Heart right ventricle (tissue), 16 donors: ENCODE results near the gene MAP3K21. TPM values are rescaled to one million over a fixed set of nuclear protein-coding genes. Genes with fewer than 3 reads are reported as not detected.

Experiments used
- ATAC-seq, 8 donors: fragments of 200-7000 bp; cut with Tn5 transposase; one replicate each; pipeline ENCODE4 v1.9.1; 2020; ENCODE audit warnings: mild to moderate bottlenecking in 8 of 8, moderate library complexity in 8 of 8, moderate number of reproducible peaks in 1 of 8
- DNase-seq, 2 donors: peaks; one replicate each; pipeline ENCODE4 v3.0.0-alpha.2; 2020
- H3K27ac ChIP-seq, 10 donors: fragments of 200-600 bp; sonication (generic) in 2 of 10; one replicate each; pipeline versions ENCODE4 v1.5.0 to v1.8.0; 2020 to 2022; ENCODE audit warnings: mild to moderate bottlenecking in 3 of 10
- H3K27me3 ChIP-seq, 7 donors: fragments of 200-600 bp; one replicate each; pipeline ENCODE4 v1.8.0; 2021 to 2022; ENCODE audit warnings: mild to moderate bottlenecking in 2 of 7
- H3K36me3 ChIP-seq, 9 donors: fragments of 200-600 bp; sonication (generic) in 1 of 9; one replicate each; pipeline versions ENCODE4 v1.5.0 to v1.8.0; 2020 to 2022; ENCODE audit warnings: mild to moderate bottlenecking in 2 of 9
- H3K4me1 ChIP-seq, 9 donors: fragments of 200-600 bp; sonication (generic) in 1 of 9; one replicate each; pipeline versions ENCODE4 v1.5.0 to v1.8.0; 2020 to 2022; ENCODE audit warnings: mild to moderate bottlenecking in 4 of 9
- H3K4me3 ChIP-seq, 10 donors: fragments of 200-600 bp; sonication (generic) in 2 of 10; one replicate each; pipeline versions ENCODE4 v1.5.0 to v1.8.0; 2020 to 2022; ENCODE audit warnings: mild to moderate bottlenecking in 7 of 10, moderate library complexity in 2 of 10
- H3K9me3 ChIP-seq, 11 donors: fragments of 200-600 bp in 10 of 11; sonication (generic) in 2 of 11; one replicate each; pipeline versions ENCODE4 v1.5.0 to v1.8.0; 2013 to 2022; ENCODE audit warnings: mild to moderate bottlenecking in 2 of 11, control low read depth in 1 of 11, moderate library complexity in 1 of 11
- CTCF ChIP-seq, 9 donors: fragments of 200-600 bp; sonication (generic) in 2 of 9; IDR thresholded peaks; one replicate each; pipeline versions ENCODE4 v1.5.0 to v1.8.0; 2021 to 2022; ENCODE audit warnings: antibody characterized with exemption in 9 of 9, mild to moderate bottlenecking in 5 of 9, moderate library complexity in 1 of 9
- WGBS, 2 donors: extraction: QIAGEN DNeasy Blood & Tissue Kit; methylation state at CpG; one replicate each; pipeline ENCODE4 v1.1.7; 2013; ENCODE audit warnings: inconsistent platforms in 1 of 2; 5-methylcytosine and 5-hydroxymethylcytosine counted together
- intact Hi-C, 10 donors: fragments of 100-400 bp; cut with DNase I; formaldehyde crosslinking; loops; one replicate each; pipeline versions ENCODE4 v1.11.1 to v1.14.2; 2022
- polyA plus RNA-seq, 2 donors: library from polyadenylated mRNA; stranded (reverse); fragments of 200-250 nt; gene quantifications; one replicate each; pipeline ENCODE4 v1.2.3, GENCODE V29; 2013
- total RNA-seq, 10 donors: library from RNA; stranded (reverse); fragmentation: NEBNext Ultra II Directional in 3 of 10; extraction: Animal tissue kit (Norgen Biotek cat#: 25700) in 3 of 10; gene quantifications; one replicate each; pipeline versions ENCODE4 v1.2.1 to v1.2.4, GENCODE V29; 2021 to 2023
- donor health status: Arrhythmogenic right ventricular cardiomyopathy.
- donor health status: ischemic (EF 13 %, LVEDD 7.1; RV severe dilation, severe dysfunction).
- donor health status: healthy with polysubstance abuse.
- donor health status: DM: no; HTN: yes; CAD: no.
- donor health status: DM: no; HTN: no; CAD: no.
- donor health status: ischemic (EF 25% LVEDD 6.9; RV normal size, moderate dysfunction).
- donor health status: ischemic (EF 25% LVEDD 5.7; RV mildly dilated, moderate dysfunction).
- donor health status: healthy.
- donor health status: DM: yes; HTN: yes; CAD: no.
- donor health status: Ischemic cardiomyopathy.
- donor health status: ischemic (EF 35%, LVEDD 5.7; RV mildly dilated, moderate dysfunction).
- donor health status: nonischemic (EF 11% LVEDD 7.7; RV severe dilation, severe dysfunction).
- donor health status: DM: yes; HTN: yes; CAD: no.
- donor health status: PGD.
- donor health status: ischemic (EF 29% LVEDD 5.4; RV normal size, mild dysfunction).
- donor health status: nonischemic (EF 23%, LVEDD 6.1; RV moderate dilation, normal function).

MAP3K21 gene
- total and polyA plus RNA-seq, 12 donors: 0.07 to 0.47 (median 0.17) TPM

DNA sequence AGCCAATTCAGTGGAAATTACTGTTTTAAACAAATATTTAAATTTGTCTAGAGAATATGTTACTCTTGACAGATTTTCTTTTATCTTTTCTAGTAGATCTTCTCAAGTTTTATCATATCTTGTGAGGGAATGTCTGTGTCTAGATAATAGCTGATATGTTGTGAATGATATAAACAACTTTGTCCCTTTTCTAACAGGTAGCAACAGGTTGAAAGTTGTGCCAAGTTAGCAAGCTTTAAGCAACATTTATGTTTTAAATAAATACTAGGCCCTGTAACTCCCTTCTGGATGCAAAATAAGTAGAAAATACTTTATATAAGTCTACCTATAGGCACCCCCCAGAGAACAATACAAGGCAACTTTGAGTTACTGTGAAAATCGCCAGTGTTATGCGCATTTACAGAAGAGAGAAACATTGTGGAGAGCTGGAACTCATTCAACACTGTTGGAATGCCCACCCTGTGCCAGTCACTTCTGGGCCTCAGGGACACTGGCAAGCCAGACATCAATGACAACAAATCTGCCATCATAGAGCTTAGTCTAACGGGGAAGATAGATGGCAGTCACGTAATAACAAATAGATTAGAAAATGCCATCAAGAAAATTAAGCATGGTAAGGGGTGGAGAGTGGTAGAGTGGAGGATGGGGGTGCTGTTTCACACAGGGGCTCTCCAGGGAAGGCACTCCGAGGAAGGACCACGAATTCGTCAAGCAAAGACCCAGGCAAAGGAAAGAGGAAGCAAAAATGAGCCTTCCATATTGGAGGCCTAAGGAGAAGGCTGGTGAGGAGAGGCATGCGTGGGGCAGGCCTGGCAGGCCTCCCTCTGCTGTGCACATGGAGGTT, 4.4 kb downstream of the MAP3K21 start:
- WGBS, 2 donors: 76 to 89% methylated on average over 8 of the region's 8 CpGs
- Histone ChIP-seq H3K4me3 (no peak overlapping the region), H3K9me3 (no peaks in the 10 kb centered on the region), H3K27me3 (peaks cover 8 to 70% (median 39%) of the 10 kb centered on the region in 7 donors), H3K4me1 (peaks cover 3 to 16% (median 9%) of the 10 kb centered on the region in 9 donors), H3K36me3 (no peaks in the 10 kb centered on the region), H3K27ac (no peak overlapping the region)
- DNase-seq: no peak
- no peak for ATAC-seq
- intact Hi-C loops: no loop called here
- no peak for TF ChIP-seq CTCF (IDR thresholded peaks at IDR 0.05)

- WGBS, 2 donors: 98 to 100% methylated on average over 1 of the region's 1 CpG
- H3K4me3 ChIP-seq: no peak overlapping the region
- intact Hi-C loops: no loop called here
Measured at GRCh38 chr1:233333086-233333485, 5.6 kb downstream of the MAP3K21 start.

GRCh38 chr1:233334092-233334491, 6.6 kb downstream of the MAP3K21 start:
- H3K27ac ChIP-seq: no peak overlapping the region
- H3K36me3 ChIP-seq: no peaks in the 10 kb centered on the region
- 90 to 91% methylated on average over 7 of the region's 7 CpGs for WGBS, 2 donors
- no peaks in the 10 kb centered on the region for H3K9me3 ChIP-seq
- H3K4me3 ChIP-seq: no peak overlapping the region
- no peak for TF ChIP-seq CTCF (IDR thresholded peaks at IDR 0.05)
- H3K4me1 ChIP-seq: peaks cover 0 to under 1% (median 0%) of the 10 kb centered on the region in 9 donors
- ATAC-seq (no peak), DNase-seq (no peak)
- intact Hi-C loops: no loop called here
- peaks cover 0 to 72% (median 30%) of the 10 kb centered on the region in 7 donors for H3K27me3 ChIP-seq

More at GRCh38 chr1:233333086-233333485, 5.6 kb downstream of the MAP3K21 start:
- ATAC-seq: no peak
- no peak for DNase-seq
- no peaks in the 10 kb centered on the region for H3K36me3 ChIP-seq
- H3K4me1 ChIP-seq: peaks cover 3 to 9% (median 3%) of the 10 kb centered on the region in 9 donors
- no peak for TF ChIP-seq CTCF (IDR thresholded peaks at IDR 0.05)
- peaks cover 3 to 76% (median 40%) of the 10 kb centered on the region in 7 donors for H3K27me3 ChIP-seq
- H3K27ac ChIP-seq: no peak overlapping the region
- H3K9me3 ChIP-seq: no peaks in the 10 kb centered on the region

DNA sequence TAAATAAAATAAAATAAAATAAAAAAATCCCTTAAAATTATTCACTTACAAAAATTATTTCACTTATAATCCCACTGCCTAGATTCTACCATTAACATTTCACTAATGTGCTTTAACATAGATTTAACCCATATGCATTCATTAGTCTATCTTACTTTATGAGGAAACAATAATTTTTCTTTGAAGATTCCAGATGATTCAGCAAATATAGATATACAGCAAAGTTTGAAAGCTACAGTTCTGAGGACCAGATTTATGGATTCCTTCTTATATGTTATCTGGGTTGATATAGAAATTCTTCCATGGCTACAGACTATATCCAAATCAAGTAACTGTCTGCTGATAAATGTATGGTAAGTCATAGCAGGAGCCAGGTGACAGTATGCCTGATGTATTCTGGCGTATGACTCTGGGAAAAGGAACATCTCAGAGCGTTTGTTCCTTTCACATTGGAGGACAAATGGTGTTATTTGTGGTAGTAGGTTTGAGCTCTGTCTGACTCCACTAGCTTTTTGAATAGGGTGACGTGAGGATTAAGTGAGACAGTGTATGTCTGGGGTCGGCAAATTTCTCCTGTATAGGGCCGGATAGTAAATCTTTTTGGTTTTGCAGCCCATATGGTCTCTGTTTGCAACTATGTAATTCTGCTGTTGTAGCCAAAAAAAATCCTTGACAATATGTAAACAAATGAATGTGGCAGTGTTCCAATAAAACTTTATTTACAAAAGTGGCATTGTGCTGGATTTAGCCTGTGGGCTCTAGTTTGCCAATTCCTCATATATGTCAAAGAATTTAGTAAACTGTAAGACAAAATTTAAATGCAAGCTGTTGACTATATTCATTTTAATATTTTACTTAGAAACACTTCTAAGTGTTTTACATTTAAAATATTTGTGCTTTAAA, 9.3 kb downstream of the MAP3K21 start:
- WGBS, 2 donors: 87 to 89% methylated on average over 5 of the region's 5 CpGs
- H3K4me1 ChIP-seq: no peaks in the 10 kb centered on the region
- ATAC-seq: no peak

More for the DNA sequence above, 9.3 kb downstream of the MAP3K21 start:
- TF ChIP-seq CTCF (IDR thresholded peaks at IDR 0.05): no peak
- no peaks in the 10 kb centered on the region for H3K36me3 ChIP-seq
- no peak for DNase-seq
- H3K27ac ChIP-seq: no peak overlapping the region
- no peaks in the 10 kb centered on the region for H3K9me3 ChIP-seq
- H3K4me3 ChIP-seq: no peak overlapping the region
- intact Hi-C loops: no loop called here
- peaks cover 0 to 56% (median 15%) of the 10 kb centered on the region in 7 donors for H3K27me3 ChIP-seq
